Measurements from ENCODE around the gene SGF29.
"Not testable (repeated sequence)": the region's sequence is repeated elsewhere in the genome, so short reads cannot be mapped to it uniquely, and the experiment has no call there.

Gene SGF29

DNA sequence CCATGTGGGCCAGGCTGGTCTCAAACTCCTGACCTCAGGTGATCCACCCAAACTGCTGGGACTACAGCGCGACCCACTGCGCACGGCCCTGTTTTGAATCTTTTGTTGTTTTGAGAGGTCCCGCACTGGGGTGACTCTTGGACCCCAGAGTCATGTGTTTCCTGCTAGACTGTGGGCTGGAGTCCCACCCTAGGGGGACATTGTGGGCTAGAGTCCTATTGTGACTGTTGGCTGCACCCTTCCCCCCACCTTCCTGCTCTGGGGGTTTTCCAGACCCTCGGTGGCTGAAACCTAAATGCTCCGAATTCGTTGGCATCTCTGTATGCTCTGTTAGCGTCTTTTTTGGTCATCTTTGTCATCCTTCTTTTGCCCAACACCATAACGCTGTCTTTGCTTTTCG, 30.9 kb upstream of the SGF29 start:
- no peak overlapping the region for H2AFZ ChIP-seq (ENCODE audit: low read length)
- H3K4me2 ChIP-seq (ENCODE audit: low read length), result no peak overlapping the region
- H3K27ac ChIP-seq (ENCODE audit: low read depth, low read length, poor library complexity, severe bottlenecking), result no peak overlapping the region
- H3K4me1 ChIP-seq (ENCODE audit: insufficient read depth, low read length, severe bottlenecking), result no peaks in the 10 kb centered on the region
- H3K9ac ChIP-seq (ENCODE audit: low read length), result no peak overlapping the region
- H4K20me1 ChIP-seq (ENCODE audit: insufficient read depth, low read length), result no peaks in the 10 kb centered on the region
- H3F3A ChIP-seq (ENCODE audit: insufficient read depth, low read length), result no peaks in the 10 kb centered on the region
- TF ChIP-seq CTCF (IDR thresholded peaks at IDR 0.05; ENCODE audit: low read length) (no peak), EZH2 (IDR thresholded peaks at IDR 0.05; ENCODE audit: borderline replicate concordance, low read length) (no peak)
- H3K4me3 ChIP-seq (ENCODE audit: low read depth, low read length, poor library complexity, severe bottlenecking), result no peak overlapping the region
- no peaks in the 10 kb centered on the region for H3K9me2 ChIP-seq (ENCODE audit: low read depth, low read length)
- no peaks in the 10 kb centered on the region for H3K27me3 ChIP-seq (ENCODE audit: insufficient read depth, low read length)
- no peaks in the 10 kb centered on the region for H3K9me3 ChIP-seq (ENCODE audit: low read length)
- no peaks in the 10 kb centered on the region for H3K36me3 ChIP-seq (ENCODE audit: insufficient read depth, low read length)
- H3K79me2 ChIP-seq (ENCODE audit: insufficient read depth, low read length), result no peaks in the 10 kb centered on the region

DNA sequence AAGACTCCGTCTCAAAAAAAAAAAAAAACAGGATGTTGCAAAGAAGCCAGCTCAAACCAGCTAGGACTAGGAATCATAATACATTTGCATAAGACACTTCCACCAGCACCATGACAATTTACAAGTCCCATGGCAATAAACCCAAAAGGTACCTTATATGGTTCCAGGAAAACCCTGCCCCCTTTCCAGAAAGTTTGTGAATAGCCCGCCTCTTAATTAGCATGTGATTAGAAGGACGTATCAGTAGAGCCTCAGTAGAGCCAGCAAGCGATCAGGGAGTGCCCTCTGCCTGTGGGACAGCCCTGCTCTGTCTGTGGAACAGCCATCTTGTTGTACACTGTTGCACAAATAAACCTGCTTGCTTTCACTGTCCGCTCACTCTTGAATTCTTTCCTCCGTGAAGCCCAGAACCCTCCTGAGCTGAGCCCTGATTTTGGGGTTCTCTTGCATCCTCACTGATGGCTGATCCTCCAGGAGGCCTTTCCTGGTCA, 29.0 kb upstream of the SGF29 start:
- H3K27me3 ChIP-seq (ENCODE audit: insufficient read depth, low read length), result no peaks in the 10 kb centered on the region
- H3K9me3 ChIP-seq (ENCODE audit: low read length), result no peaks in the 10 kb centered on the region
- H4K20me1 ChIP-seq (ENCODE audit: insufficient read depth, low read length), result no peaks in the 10 kb centered on the region
- no peaks in the 10 kb centered on the region for H3K4me1 ChIP-seq (ENCODE audit: insufficient read depth, low read length, severe bottlenecking)
- no peak overlapping the region for H2AFZ ChIP-seq (ENCODE audit: low read length)
- no peaks in the 10 kb centered on the region for H3K9me2 ChIP-seq (ENCODE audit: low read depth, low read length)
- no peak overlapping the region for H3K4me3 ChIP-seq (ENCODE audit: low read depth, low read length, poor library complexity, severe bottlenecking)
- H3K9ac ChIP-seq (ENCODE audit: low read length), result no peak overlapping the region
- no peak for TF ChIP-seq EZH2 (IDR thresholded peaks at IDR 0.05; ENCODE audit: borderline replicate concordance, low read length)
- TF ChIP-seq CTCF (IDR thresholded peaks at IDR 0.05; ENCODE audit: low read length), result no peak
- no peak overlapping the region for H3K27ac ChIP-seq (ENCODE audit: low read depth, low read length, poor library complexity, severe bottlenecking)
- no peaks in the 10 kb centered on the region for H3F3A ChIP-seq (ENCODE audit: insufficient read depth, low read length)
- H3K79me2 ChIP-seq (ENCODE audit: insufficient read depth, low read length), result no peaks in the 10 kb centered on the region
- H3K36me3 ChIP-seq (ENCODE audit: insufficient read depth, low read length), result no peaks in the 10 kb centered on the region
- no peak overlapping the region for H3K4me2 ChIP-seq (ENCODE audit: low read length)

DNA sequence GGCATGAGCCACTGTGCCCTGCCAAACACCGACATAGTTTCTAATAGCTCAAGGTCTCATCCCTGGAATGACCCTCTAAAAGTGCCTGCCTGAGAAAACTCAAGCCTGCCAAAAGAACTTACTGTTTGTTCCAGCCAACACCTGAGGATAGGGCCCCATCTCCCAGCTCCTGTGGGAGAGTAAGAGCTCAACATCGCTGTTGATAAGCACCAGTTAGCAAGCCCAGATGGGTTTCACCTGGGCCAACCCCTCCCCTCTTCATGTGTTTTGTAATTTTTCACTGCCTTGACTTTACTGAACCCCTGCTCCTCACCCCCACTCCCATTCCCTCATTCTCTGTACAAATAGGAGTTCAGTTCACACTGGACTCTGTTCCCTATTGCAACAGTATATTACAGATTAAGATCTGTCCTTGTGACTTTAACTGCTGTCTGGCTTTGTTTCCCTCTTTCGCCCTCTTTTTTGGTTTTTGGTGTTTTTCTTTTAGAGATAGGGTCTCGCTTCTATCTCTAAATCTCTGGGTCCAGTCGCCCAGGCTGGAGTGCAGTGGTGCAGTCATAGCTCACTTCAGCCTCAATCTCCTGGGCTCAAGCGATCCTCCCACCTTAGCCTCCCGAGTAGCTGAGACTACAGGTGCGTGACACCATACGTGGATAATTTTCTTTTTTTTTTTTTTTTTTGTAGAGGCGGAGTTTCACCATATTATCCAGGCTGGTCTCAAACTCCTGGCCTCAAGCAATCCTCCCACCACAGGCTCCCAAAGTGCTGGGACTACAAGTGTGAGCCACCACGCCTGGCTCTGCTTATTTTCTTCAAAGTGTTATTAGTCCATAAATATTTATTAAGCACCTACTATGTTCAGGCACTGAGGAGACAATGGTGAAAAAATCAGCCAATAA, 27.3 kb upstream of the SGF29 start:
- H3K9me3 ChIP-seq (ENCODE audit: low read length), result no peaks in the 10 kb centered on the region
- TF ChIP-seq CTCF (IDR thresholded peaks at IDR 0.05; ENCODE audit: low read length), result no peak
- no peak for TF ChIP-seq EZH2 (IDR thresholded peaks at IDR 0.05; ENCODE audit: borderline replicate concordance, low read length)
- H3K4me3 ChIP-seq (ENCODE audit: low read depth, low read length, poor library complexity, severe bottlenecking), result no peak overlapping the region
- H3K27me3 ChIP-seq (ENCODE audit: insufficient read depth, low read length), result no peaks in the 10 kb centered on the region
- no peaks in the 10 kb centered on the region for H3K4me1 ChIP-seq (ENCODE audit: insufficient read depth, low read length, severe bottlenecking)
- H2AFZ ChIP-seq (ENCODE audit: low read length), result no peak overlapping the region
- H3K27ac ChIP-seq (ENCODE audit: low read depth, low read length, poor library complexity, severe bottlenecking), result no peak overlapping the region
- no peaks in the 10 kb centered on the region for H3F3A ChIP-seq (ENCODE audit: insufficient read depth, low read length)
- H4K20me1 ChIP-seq (ENCODE audit: insufficient read depth, low read length), result no peaks in the 10 kb centered on the region
- no peaks in the 10 kb centered on the region for H3K9me2 ChIP-seq (ENCODE audit: low read depth, low read length)
- H3K4me2 ChIP-seq (ENCODE audit: low read length), result no peak overlapping the region
- no peaks in the 10 kb centered on the region for H3K36me3 ChIP-seq (ENCODE audit: insufficient read depth, low read length)
- no peaks in the 10 kb centered on the region for H3K79me2 ChIP-seq (ENCODE audit: insufficient read depth, low read length)
- H3K9ac ChIP-seq (ENCODE audit: low read length), result no peak overlapping the region

- not testable (repeated sequence) for H3K27ac ChIP-seq (ENCODE audit: low read depth, low read length, poor library complexity, severe bottlenecking); H2AFZ ChIP-seq (ENCODE audit: low read length)
Observed at GRCh38 chr16:28527100-28527785, 26.5 kb upstream of the SGF29 start.

More at GRCh38 chr16:28527100-28527785, 26.5 kb upstream of the SGF29 start:
- not testable (repeated sequence) for H3K9me3 ChIP-seq (ENCODE audit: low read length); H3F3A ChIP-seq (ENCODE audit: insufficient read depth, low read length); H3K79me2 ChIP-seq (ENCODE audit: insufficient read depth, low read length); H3K9me2 ChIP-seq (ENCODE audit: low read depth, low read length); H3K9ac ChIP-seq (ENCODE audit: low read length); H3K4me2 ChIP-seq (ENCODE audit: low read length); H3K4me1 ChIP-seq (ENCODE audit: insufficient read depth, low read length, severe bottlenecking); H3K36me3 ChIP-seq (ENCODE audit: insufficient read depth, low read length); H4K20me1 ChIP-seq (ENCODE audit: insufficient read depth, low read length); H3K27me3 ChIP-seq (ENCODE audit: insufficient read depth, low read length); H3K4me3 ChIP-seq (ENCODE audit: low read depth, low read length, poor library complexity, severe bottlenecking)

Measured in OCI-LY1 (cell line).